Measurements from ENCODE around the gene SH2B3. TPM values are rescaled to one million over a fixed set of nuclear protein-coding genes. Genes with fewer than 3 reads are reported as not detected.
"Not testable (repeated sequence)": the region's sequence is repeated elsewhere in the genome, so short reads cannot be mapped to it uniquely, and the experiment has no call there.

The SH2B3 gene
- total RNA-seq, 5 donors from 2014 or later (not counting 1 experiment from before 2014, with no cell fraction given): 24.6 to 38.8 (median 28.8) TPM

- Mint-ChIP-seq H3K27ac (no peak overlapping the region), H3K9me3 (no peaks in the 10 kb centered on the region), H3K36me3 (peaks cover 26% of the 10 kb centered on the region), H3K4me3 (no peak overlapping the region), H3K4me1 (no peaks in the 10 kb centered on the region), H3K27me3 (no peaks in the 10 kb centered on the region)
- Histone ChIP-seq H3K4me3 (ENCODE audit: control insufficient read depth in 1 of 2, extremely low read depth in 1 of 2, low read length in 1 of 2) (no peak overlapping the region), H3K36me3 (ENCODE audit: control insufficient read depth in 2 of 2, extremely low read depth in 1 of 2, insufficient read depth in 1 of 2, low read length in 1 of 2) (peaks cover 0 to 24% of the 10 kb centered on the region in 2 donors), H3K9me3 (no peaks in the 10 kb centered on the region), H3K4me1 (ENCODE audit: control insufficient read depth in 1 of 2, extremely low read depth in 1 of 2, insufficient read depth in 2 of 2, low read length in 2 of 2) (no peaks in the 10 kb centered on the region), H3K27ac (ENCODE audit: low read length) (no peak overlapping the region), H3K27me3 (replicated peaks in 1 of 2; ENCODE audit: control insufficient read depth in 2 of 2, extremely low read depth in 1 of 2, insufficient read depth in 2 of 2, low read length in 1 of 2) (no peaks in the 10 kb centered on the region)
- WGBS (ENCODE audit: insufficient coverage): 100% methylated on average over 3 of the region's 4 CpGs
- CTCF ChIA-PET: no interaction called here
- POLR2A ChIA-PET: no interaction called here
- ATAC-seq (replicated peaks in 1 of 4): no peak
- no peak for DNase-seq
Observed at GRCh38 chr12:111467857-111468241, 62.1 kb downstream of the SH2B3 start.

- ChIA-PET CTCF (no interaction called here), POLR2A (no interaction called here)
- Histone ChIP-seq H3K27ac (ENCODE audit: low read length) (no peak overlapping the region), H3K4me1 (ENCODE audit: control insufficient read depth in 1 of 2, extremely low read depth in 1 of 2, insufficient read depth in 2 of 2, low read length in 2 of 2) (no peaks in the 10 kb centered on the region), H3K9me3 (no peaks in the 10 kb centered on the region), H3K27me3 (replicated peaks in 1 of 2; ENCODE audit: control insufficient read depth in 2 of 2, extremely low read depth in 1 of 2, insufficient read depth in 2 of 2, low read length in 1 of 2) (no peaks in the 10 kb centered on the region), H3K36me3 (ENCODE audit: control insufficient read depth in 2 of 2, extremely low read depth in 1 of 2, insufficient read depth in 1 of 2, low read length in 1 of 2) (peaks cover 0 to 30% of the 10 kb centered on the region in 2 donors), H3K4me3 (ENCODE audit: control insufficient read depth in 1 of 2, extremely low read depth in 1 of 2, low read length in 1 of 2) (no peak overlapping the region)
- Mint-ChIP-seq H3K36me3 (peaks cover 33% of the 10 kb centered on the region), H3K4me1 (no peaks in the 10 kb centered on the region), H3K27ac (no peak overlapping the region), H3K27me3 (no peaks in the 10 kb centered on the region), H3K9me3 (no peaks in the 10 kb centered on the region), H3K4me3 (no peak overlapping the region)
- DNase-seq: no peak
- WGBS (ENCODE audit: insufficient coverage): no CpG with 5 or more reads among the region's 2 CpGs
- ATAC-seq (replicated peaks in 1 of 4): no peak
Observed at GRCh38 chr12:111469401-111469800, 63.7 kb downstream of the SH2B3 start.

GRCh38 chr12:111471236-111471635, 65.5 kb downstream of the SH2B3 start:
- Histone ChIP-seq H3K9me3 (no peaks in the 10 kb centered on the region), H3K27ac (ENCODE audit: low read length) (no peak overlapping the region), H3K4me3 (ENCODE audit: control insufficient read depth in 1 of 2, extremely low read depth in 1 of 2, low read length in 1 of 2) (no peak overlapping the region), H3K36me3 (ENCODE audit: control insufficient read depth in 2 of 2, extremely low read depth in 1 of 2, insufficient read depth in 1 of 2, low read length in 1 of 2) (peaks cover 0 to 36% of the 10 kb centered on the region in 2 donors), H3K27me3 (replicated peaks in 1 of 2; ENCODE audit: control insufficient read depth in 2 of 2, extremely low read depth in 1 of 2, insufficient read depth in 2 of 2, low read length in 1 of 2) (no peaks in the 10 kb centered on the region), H3K4me1 (ENCODE audit: control insufficient read depth in 1 of 2, extremely low read depth in 1 of 2, insufficient read depth in 2 of 2, low read length in 2 of 2) (no peaks in the 10 kb centered on the region)
- POLR2A ChIA-PET: no interaction called here
- Mint-ChIP-seq H3K9me3 (no peaks in the 10 kb centered on the region), H3K4me3 (no peak overlapping the region), H3K27me3 (no peaks in the 10 kb centered on the region), H3K27ac (no peak overlapping the region), H3K36me3 (peaks cover 30% of the 10 kb centered on the region), H3K4me1 (no peaks in the 10 kb centered on the region)
- no CpG with 5 or more reads among the region's 2 CpGs for WGBS (ENCODE audit: insufficient coverage)
- DNase-seq (no peak), ATAC-seq (replicated peaks in 1 of 4) (no peak)
- CTCF ChIA-PET: no interaction called here

- H3K9me3 Mint-ChIP-seq: no peaks in the 10 kb centered on the region
- no peaks in the 10 kb centered on the region for H3K9me3 ChIP-seq
- no peak overlapping the region for H3K4me3 Mint-ChIP-seq
- ChIA-PET POLR2A (no interaction called here), CTCF (interaction anchor here in 1 of 2 donors (0.5 to 2.2 kb wide), 4 partner anchors 9 to 87 kb away, joined by 3 to 11 read pairs (median 3); no protein-coding TSS in a partner anchor)
- H3K4me1 Mint-ChIP-seq: no peaks in the 10 kb centered on the region
- no peaks in the 10 kb centered on the region for H3K27me3 ChIP-seq (replicated peaks in 1 of 2; ENCODE audit: control insufficient read depth in 2 of 2, extremely low read depth in 1 of 2, insufficient read depth in 2 of 2, low read length in 1 of 2)
- peak in 1 of 35 experiments; percentile 24 for DNase-seq
- no peaks in the 10 kb centered on the region for H3K4me1 ChIP-seq (ENCODE audit: control insufficient read depth in 1 of 2, extremely low read depth in 1 of 2, insufficient read depth in 2 of 2, low read length in 2 of 2)
- H3K27me3 Mint-ChIP-seq: no peaks in the 10 kb centered on the region
- H3K36me3 ChIP-seq (ENCODE audit: control insufficient read depth in 2 of 2, extremely low read depth in 1 of 2, insufficient read depth in 1 of 2, low read length in 1 of 2): peaks cover 4 to 53% of the 10 kb centered on the region in 2 donors
- no peak overlapping the region for H3K4me3 ChIP-seq (ENCODE audit: control insufficient read depth in 1 of 2, extremely low read depth in 1 of 2, low read length in 1 of 2)
- 100% methylated on average over 2 of the region's 2 CpGs for WGBS (ENCODE audit: insufficient coverage)
- H3K27ac Mint-ChIP-seq: no peak overlapping the region
- H3K27ac ChIP-seq (ENCODE audit: low read length): no peak overlapping the region
- peaks cover 29% of the 10 kb centered on the region for H3K36me3 Mint-ChIP-seq
- ATAC-seq (replicated peaks in 1 of 4): peak in 1 of 4 experiments; percentile 29
Observed at GRCh38 chr12:111482462-111482861, 76.7 kb downstream of the SH2B3 start.

- Mint-ChIP-seq H3K4me3 (no peak overlapping the region), H3K9me3 (no peaks in the 10 kb centered on the region), H3K4me1 (no peaks in the 10 kb centered on the region), H3K27ac (no peak overlapping the region), H3K36me3 (peaks cover 46% of the 10 kb centered on the region), H3K27me3 (no peaks in the 10 kb centered on the region)
- ChIA-PET CTCF (no interaction called here), POLR2A (no interaction called here)
- H3K9me3 ChIP-seq: no peaks in the 10 kb centered on the region
- whole genome bisulfite sequencing (ENCODE audit: insufficient coverage): no CpG with 5 or more reads among the region's 4 CpGs
- DNase-seq (no peak), ATAC-seq (replicated peaks in 1 of 4) (no peak)
- no peaks in the 10 kb centered on the region for H3K4me1 ChIP-seq (ENCODE audit: control insufficient read depth in 1 of 2, extremely low read depth in 1 of 2, insufficient read depth in 2 of 2, low read length in 2 of 2)
- H3K27me3 ChIP-seq (replicated peaks in 1 of 2; ENCODE audit: control insufficient read depth in 2 of 2, extremely low read depth in 1 of 2, insufficient read depth in 2 of 2, low read length in 1 of 2): no peaks in the 10 kb centered on the region
- no peak overlapping the region for H3K4me3 ChIP-seq (ENCODE audit: control insufficient read depth in 1 of 2, extremely low read depth in 1 of 2, low read length in 1 of 2)
- H3K27ac ChIP-seq (ENCODE audit: low read length): no peak overlapping the region
- H3K36me3 ChIP-seq (ENCODE audit: control insufficient read depth in 2 of 2, extremely low read depth in 1 of 2, insufficient read depth in 1 of 2, low read length in 1 of 2): peaks cover 7 to 63% of the 10 kb centered on the region in 2 donors
Observed at GRCh38 chr12:111488271-111488670, 82.5 kb downstream of the SH2B3 start.

GRCh38 chr12:111488798-111489197, 83.1 kb downstream of the SH2B3 start:
- Histone ChIP-seq H3K36me3 (ENCODE audit: control insufficient read depth in 2 of 2, extremely low read depth in 1 of 2, insufficient read depth in 1 of 2, low read length in 1 of 2) (peaks cover 7 to 59% of the 10 kb centered on the region in 2 donors), H3K4me3 (ENCODE audit: control insufficient read depth in 1 of 2, extremely low read depth in 1 of 2, low read length in 1 of 2) (no peak overlapping the region), H3K4me1 (ENCODE audit: control insufficient read depth in 1 of 2, extremely low read depth in 1 of 2, insufficient read depth in 2 of 2, low read length in 2 of 2) (no peaks in the 10 kb centered on the region), H3K9me3 (no peaks in the 10 kb centered on the region), H3K27ac (ENCODE audit: low read length) (no peak overlapping the region), H3K27me3 (replicated peaks in 1 of 2; ENCODE audit: control insufficient read depth in 2 of 2, extremely low read depth in 1 of 2, insufficient read depth in 2 of 2, low read length in 1 of 2) (no peaks in the 10 kb centered on the region)
- no peak for DNase-seq
- no peak for ATAC-seq (replicated peaks in 1 of 4)
- no peak overlapping the region for H3K4me3 Mint-ChIP-seq
- no peaks in the 10 kb centered on the region for H3K27me3 Mint-ChIP-seq
- no peak overlapping the region for H3K27ac Mint-ChIP-seq
- no CpG with 5 or more reads among the region's 2 CpGs for WGBS (ENCODE audit: insufficient coverage)
- H3K4me1 Mint-ChIP-seq: no peaks in the 10 kb centered on the region
- peaks cover 42% of the 10 kb centered on the region for H3K36me3 Mint-ChIP-seq
- POLR2A ChIA-PET: interaction anchor here in 1 of 2 donors (0.5 kb wide), 1 partner anchor 120 kb away, joined by 8 read pairs; no protein-coding TSS in a partner anchor
- no peaks in the 10 kb centered on the region for H3K9me3 Mint-ChIP-seq
- CTCF ChIA-PET: interaction anchor here in 1 of 2 donors (1.3 kb wide), 1 partner anchor 23 kb away, joined by 3 read pairs; no protein-coding TSS in a partner anchor

GRCh38 chr12:111492979-111493378, 87.3 kb downstream of the SH2B3 start:
- H3K36me3 Mint-ChIP-seq: peaks cover 45% of the 10 kb centered on the region
- WGBS (ENCODE audit: insufficient coverage): 100% methylated on average over 2 of the region's 7 CpGs
- not testable (repeated sequence) for ATAC-seq (replicated peaks in 1 of 4)

More at GRCh38 chr12:111492979-111493378, 87.3 kb downstream of the SH2B3 start:
- H3K4me1 Mint-ChIP-seq; H3K9me3 ChIP-seq; H3K4me1 ChIP-seq (ENCODE audit: control insufficient read depth in 1 of 2, extremely low read depth in 1 of 2, insufficient read depth in 2 of 2, low read length in 2 of 2); H3K27ac ChIP-seq (ENCODE audit: low read length); H3K27me3 ChIP-seq (replicated peaks in 1 of 2; ENCODE audit: control insufficient read depth in 2 of 2, extremely low read depth in 1 of 2, insufficient read depth in 2 of 2, low read length in 1 of 2); H3K4me3 ChIP-seq (ENCODE audit: control insufficient read depth in 1 of 2, extremely low read depth in 1 of 2, low read length in 1 of 2); H3K4me3 Mint-ChIP-seq; H3K9me3 Mint-ChIP-seq; DNase-seq; H3K27ac Mint-ChIP-seq; H3K27me3 Mint-ChIP-seq; CTCF ChIA-PET: not testable (repeated sequence)
- peaks cover 7 to 36% of the 10 kb centered on the region in 2 donors for H3K36me3 ChIP-seq (ENCODE audit: control insufficient read depth in 2 of 2, extremely low read depth in 1 of 2, insufficient read depth in 1 of 2, low read length in 1 of 2)
- POLR2A ChIA-PET: interaction anchor here in 1 of 2 donors (0.7 kb wide), 1 partner anchor 1355 kb away, joined by 3 read pairs; no protein-coding TSS in a partner anchor

Data from T-cell (primary cell).